DOHH2 (cell line): Measurements from ENCODE around the gene SHROOM3.

ENCODE experiments used
- H3F3A ChIP-seq: fragments of 200-600 bp; sonication (generic), shearing (Covaris generic); 2 replicates; pipeline ENCODE4 v1.6.0; 2016; ENCODE audit warnings: antibody characterized with exemption, mild to moderate bottlenecking; ENCODE audit not compliant: control insufficient read depth, insufficient read depth
- H3K27ac ChIP-seq: fragments of 200-600 bp; sonication (generic); 2 replicates; pipeline ENCODE4 v1.5.1; 2014; ENCODE audit warnings: low read depth, mild to moderate bottlenecking, low read length, moderate library complexity
- H3K27me3 ChIP-seq: fragments of 200-600 bp; sonication (generic); 2 replicates; pipeline ENCODE4 v1.6.1; 2014; ENCODE audit warnings: mild to moderate bottlenecking, low read length, mixed read lengths; ENCODE audit not compliant: control insufficient read depth
- H3K36me3 ChIP-seq: fragments of 200-600 bp; sonication (generic); 2 replicates; pipeline ENCODE4 v1.6.1; 2014; ENCODE audit warnings: mild to moderate bottlenecking, low read length, moderate library complexity, mixed read lengths; ENCODE audit not compliant: control insufficient read depth
- H3K4me1 ChIP-seq: fragments of 200-600 bp; sonication (generic); 2 replicates; pipeline ENCODE4 v1.6.1; 2014; ENCODE audit warnings: mild to moderate bottlenecking, low read length, mixed read lengths; ENCODE audit not compliant: control insufficient read depth
- H3K4me2 ChIP-seq: fragments of 200-600 bp; sonication (generic); 2 replicates; pipeline ENCODE4 v1.6.0; 2014; ENCODE audit warnings: mild to moderate bottlenecking, low read length, moderate library complexity
- H3K4me3 ChIP-seq: fragments of 200-600 bp; sonication (generic); 2 replicates; pipeline ENCODE4 v1.5.1; 2014; ENCODE audit warnings: mild to moderate bottlenecking, low read length, mixed read lengths
- H3K79me2 ChIP-seq: fragments of 200-600 bp; sonication (generic); 2 replicates; pipeline ENCODE4 v1.6.1; 2014; ENCODE audit warnings: mild to moderate bottlenecking, low read length, mixed read lengths; ENCODE audit not compliant: control insufficient read depth
- H3K9me2 ChIP-seq: fragments of 200-600 bp; sonication (generic); replicated peaks from 2 replicates; pipeline ENCODE4 v1.6.1; 2014; ENCODE audit warnings: mild to moderate bottlenecking, low read length, mixed read lengths; ENCODE audit not compliant: control insufficient read depth
- H3K9me3 ChIP-seq: fragments of 200-600 bp; sonication (generic); 2 replicates; pipeline ENCODE4 v1.6.1; 2014; ENCODE audit warnings: antibody characterized with exemption, low read length, mixed read lengths; ENCODE audit not compliant: control insufficient read depth, insufficient read depth
- H4K20me1 ChIP-seq: fragments of 200-600 bp; sonication (generic); 2 replicates; pipeline ENCODE4 v1.6.0; 2014; ENCODE audit warnings: low read depth, mild to moderate bottlenecking, antibody characterized with exemption, low read length, moderate library complexity; ENCODE audit not compliant: control insufficient read depth, insufficient read depth
- CTCF ChIP-seq: fragments of 200-600 bp; sonication (generic); IDR thresholded peaks from one replicate; pipeline ENCODE4 v1.5.1; 2014; ENCODE audit warnings: antibody characterized with exemption, mild to moderate bottlenecking, low read depth, low read length; ENCODE audit not compliant: poor library complexity, severe bottlenecking
- EZH2phosphoT487 ChIP-seq: fragments of 200-600 bp; sonication (generic); IDR thresholded peaks from 2 replicates; pipeline ENCODE4 v1.6.1; 2017; ENCODE audit warnings: borderline replicate concordance, mild to moderate bottlenecking, antibody characterized with exemption, low read length, moderate library complexity, mixed read lengths

SHROOM3 gene

GRCh38 chr4:76755756-76756155 is 320.7 kb downstream of the SHROOM3 start:
- Histone ChIP-seq H3K9me3 (no peaks in the 10 kb centered on the region), H3K4me2 (no peak overlapping the region), H3F3A (no peaks in the 10 kb centered on the region), H3K4me3 (no peak overlapping the region), H3K4me1 (no peaks in the 10 kb centered on the region), H3K27ac (no peak overlapping the region), H3K27me3 (peaks cover 16% of the 10 kb centered on the region), H3K9me2 (no peaks in the 10 kb centered on the region), H4K20me1 (no peaks in the 10 kb centered on the region), H3K79me2 (no peaks in the 10 kb centered on the region), H3K36me3 (no peaks in the 10 kb centered on the region)
- TF ChIP-seq CTCF (no peak), EZH2phosphoT487 (no peak)

DNA sequence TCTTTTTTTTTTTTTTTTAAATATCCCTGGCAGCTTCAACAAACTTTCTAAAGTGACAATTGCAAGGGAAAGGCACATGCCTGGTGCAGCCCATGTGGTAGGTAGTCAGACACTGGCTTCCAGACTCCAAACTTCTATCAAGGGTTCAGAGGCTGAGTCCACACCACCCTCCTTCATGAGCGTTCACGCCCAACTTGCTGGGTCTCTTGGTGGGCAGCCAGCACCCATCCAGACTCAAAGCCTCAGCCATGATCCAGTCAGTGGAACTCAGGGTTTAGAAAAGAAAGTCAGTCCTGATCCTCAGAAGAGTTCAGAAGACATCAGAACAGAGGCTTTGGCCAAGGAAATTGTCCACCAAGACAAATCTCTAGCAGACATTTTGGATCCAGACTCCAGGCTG is 321.4 kb downstream of the SHROOM3 start:
- Histone ChIP-seq H3K9me3 (no peaks in the 10 kb centered on the region), H3K4me2 (no peak overlapping the region), H3K4me3 (no peak overlapping the region), H3K79me2 (no peaks in the 10 kb centered on the region), H3F3A (no peaks in the 10 kb centered on the region), H4K20me1 (no peaks in the 10 kb centered on the region), H3K36me3 (no peaks in the 10 kb centered on the region), H3K4me1 (no peaks in the 10 kb centered on the region), H3K27ac (no peak overlapping the region), H3K27me3 (peaks cover 20% of the 10 kb centered on the region), H3K9me2 (no peaks in the 10 kb centered on the region)
- no peak for TF ChIP-seq CTCF
- no peak for TF ChIP-seq EZH2phosphoT487

GRCh38 chr4:76757418-76757939 is 322.4 kb downstream of the SHROOM3 start:
- TF ChIP-seq EZH2phosphoT487 (no peak), CTCF (no peak)
- Histone ChIP-seq H3K4me2 (no peak overlapping the region), H3K27me3 (peaks cover 20% of the 10 kb centered on the region), H3K4me1 (no peaks in the 10 kb centered on the region), H3K4me3 (no peak overlapping the region), H3K9me2 (no peaks in the 10 kb centered on the region), H3K79me2 (no peaks in the 10 kb centered on the region), H3K9me3 (no peaks in the 10 kb centered on the region), H3F3A (no peaks in the 10 kb centered on the region), H3K36me3 (no peaks in the 10 kb centered on the region), H3K27ac (no peak overlapping the region), H4K20me1 (no peaks in the 10 kb centered on the region)
